GM23248 (cell line): ENCODE results near the gene IL1RAPL1.

ENCODE experiments used
- EZH2 ChIP-seq: fragments of 200-600 bp; sonication (generic); IDR thresholded peaks from 2 replicates; pipeline ENCODE4 v1.6.1; 2018; ENCODE audit warnings: antibody characterized with exemption, mild to moderate bottlenecking; ENCODE audit not compliant: insufficient read depth, poor library complexity, severe bottlenecking
- EZH2phosphoT487 ChIP-seq: fragments of 200-600 bp; sonication (generic); IDR thresholded peaks from 2 replicates; pipeline ENCODE4 v1.6.1; 2018; ENCODE audit warnings: antibody characterized with exemption, moderate library complexity, mild to moderate bottlenecking, low read depth; ENCODE audit not compliant: insufficient read depth

GRCh38 chrX:29067351-29067750 lies 480.1 kb downstream of the IL1RAPL1 start:
- TF ChIP-seq EZH2 (no peak), EZH2phosphoT487 (no peak)
